Bronchial epithelial cell (primary cell): Measurements from ENCODE around the gene TLE5. TPM values are rescaled to one million over a fixed set of nuclear protein-coding genes. Genes with fewer than 3 reads are reported as not detected.
A peak's percentile ranks its signal among the peaks of the same experiment; 100 is the strongest.

ENCODE experiments used
- DNase-seq: peaks from one replicate; pipeline ENCODE4 v3.0.0-alpha.2; 2010; ENCODE audit warnings: low read depth
- FAIRE-seq: peaks from 2 replicates; lab custom pipeline; 2011; peaks lifted over from hg19 to GRCh38; lab: Jason Lieb, UNC
- H3K27me3 ChIP-seq: 2 replicates; pipeline ENCODE4 v1.5.1; 2011; ENCODE audit warnings: low read length; ENCODE audit not compliant: control insufficient read depth, insufficient read depth
- H3K36me3 ChIP-seq: 2 replicates; pipeline ENCODE4 v1.5.1; 2011; ENCODE audit warnings: low read length; ENCODE audit not compliant: control insufficient read depth, insufficient read depth
- H3K4me3 ChIP-seq: 2 replicates; pipeline ENCODE4 v1.5.1; 2011; ENCODE audit warnings: mild to moderate bottlenecking, low read depth, low read length, control low read depth
- CTCF ChIP-seq: IDR thresholded peaks from 2 replicates; pipeline ENCODE4 v1.5.1; 2011; ENCODE audit warnings: mild to moderate bottlenecking, moderate library complexity, low read length, control low read depth, inconsistent platforms; ENCODE audit not compliant: insufficient read depth, severe bottlenecking
- total RNA-seq: library from RNA; depleted of rRNA; stranded (reverse); fragments of >200 nt; gene quantifications from 2 replicates; pipeline ENCODE4 v1.2.1, GENCODE V29; 2014

The TLE5 gene
- total RNA-seq, 1 donor from 2014 or later = 144 TPM

- TF ChIP-seq CTCF = no peak
- Histone ChIP-seq H3K36me3 (no peaks in the 10 kb centered on the region), H3K27me3 (no peaks in the 10 kb centered on the region), H3K4me3 (no peak overlapping the region)
- FAIRE-seq = no peak
- DNase-seq = no peak
Observed at GRCh38 chr19:3010871-3011270, 51.4 kb downstream of the TLE5 start.

GRCh38 chr19:3008994-3009393, 53.3 kb downstream of the TLE5 start:
- DNase-seq = no peak
- Histone ChIP-seq H3K4me3 (no peak overlapping the region), H3K36me3 (no peaks in the 10 kb centered on the region), H3K27me3 (no peaks in the 10 kb centered on the region)
- TF ChIP-seq CTCF = no peak
- no peak for FAIRE-seq

GRCh38 chr19:3007975-3008374, 54.3 kb downstream of the TLE5 start:
- peak; percentile 18 for FAIRE-seq
- Histone ChIP-seq H3K27me3 (no peaks in the 10 kb centered on the region), H3K36me3 (no peaks in the 10 kb centered on the region), H3K4me3 (no peak overlapping the region)
- no peak for TF ChIP-seq CTCF
- DNase-seq = no peak

GRCh38 chr19:3006075-3006767, 56.1 kb downstream of the TLE5 start:
- Histone ChIP-seq H3K36me3 (no peaks in the 10 kb centered on the region), H3K27me3 (no peaks in the 10 kb centered on the region), H3K4me3 (no peak overlapping the region)
- DNase-seq (no peak), FAIRE-seq (no peak)
- no peak for TF ChIP-seq CTCF

- no peaks in the 10 kb centered on the region for H3K36me3 ChIP-seq
- no peak for TF ChIP-seq CTCF
- no peaks in the 10 kb centered on the region for H3K27me3 ChIP-seq
- no peak overlapping the region for H3K4me3 ChIP-seq
- FAIRE-seq (no peak), DNase-seq (no peak)
Observed at GRCh38 chr19:3005345-3005744, 57.0 kb downstream of the TLE5 start.

GRCh38 chr19:3004522-3004921, 57.8 kb downstream of the TLE5 start:
- no peaks in the 10 kb centered on the region for H3K36me3 ChIP-seq
- H3K4me3 ChIP-seq = no peak overlapping the region
- DNase-seq (no peak), FAIRE-seq (no peak)
- no peak for TF ChIP-seq CTCF
- H3K27me3 ChIP-seq = no peaks in the 10 kb centered on the region
